Mucosa of rectum (tissue), 2 donors: ENCODE data around the gene UBE3A.
"Not testable (repeated sequence)": the region's sequence is repeated elsewhere in the genome, so short reads cannot be mapped to it uniquely, and the experiment has no call there.

Experiments
- H3K27ac ChIP-seq, 2 donors: one replicate each; pipeline ENCODE4 v1.7.0; 2013; ENCODE audit warnings: inconsistent platforms in 2 of 2, low read depth in 2 of 2, low read length in 2 of 2
- H3K27me3 ChIP-seq, 2 donors: one replicate each; pipeline ENCODE4 v1.7.0; 2013; ENCODE audit warnings: low read length in 2 of 2; ENCODE audit not compliant: control insufficient read depth in 2 of 2, insufficient read depth in 2 of 2
- H3K36me3 ChIP-seq, 2 donors: one replicate each; pipeline ENCODE4 v1.7.0; 2013; ENCODE audit warnings: low read length in 2 of 2; ENCODE audit not compliant: control insufficient read depth in 2 of 2, insufficient read depth in 2 of 2
- H3K4me1 ChIP-seq, 2 donors: one replicate each; pipeline ENCODE4 v1.7.0; 2013; ENCODE audit warnings: low read length in 2 of 2, mild to moderate bottlenecking in 1 of 2; ENCODE audit not compliant: control insufficient read depth in 2 of 2, insufficient read depth in 2 of 2
- H3K4me3 ChIP-seq, 2 donors: one replicate each; pipeline ENCODE4 v1.7.0; 2013; ENCODE audit warnings: low read length in 2 of 2
- H3K9ac ChIP-seq, 2 donors: one replicate each; pipeline ENCODE4 v1.7.0; 2013; ENCODE audit warnings: low read length in 2 of 2, low read depth in 1 of 2, mild to moderate bottlenecking in 1 of 2
- H3K9me3 ChIP-seq, 2 donors: one replicate each; pipeline ENCODE4 v1.7.0; 2013; ENCODE audit warnings: low read length in 2 of 2; ENCODE audit not compliant: control insufficient read depth in 2 of 2
- donor health status: healthy.
- donor health status: Normal muscosa, but diverticular disease.

UBE3A gene

DNA sequence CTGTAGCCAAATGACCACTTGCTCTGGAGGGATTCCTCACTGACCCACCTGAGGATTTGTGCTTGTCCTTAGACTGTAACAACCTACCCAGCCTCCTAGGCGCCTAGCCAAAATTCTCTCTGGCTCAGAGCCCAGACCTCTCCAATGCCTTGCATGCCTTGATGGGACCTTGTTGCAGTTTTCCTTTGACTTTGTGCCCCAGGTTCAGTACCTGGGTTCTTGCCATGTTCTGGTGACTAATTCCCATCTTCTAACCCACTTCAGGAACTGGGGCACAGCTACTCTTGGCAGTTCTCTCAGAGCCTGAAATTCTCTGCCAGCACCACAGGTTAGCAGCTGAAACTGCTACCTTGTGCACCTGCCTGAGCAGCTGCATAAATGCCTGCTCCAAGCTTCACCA, 27.0 kb upstream of the UBE3A start:
- no peaks in the 10 kb centered on the region for H3K27me3 ChIP-seq
- no peak overlapping the region for H3K9ac ChIP-seq
- peaks cover 0 to 3% of the 10 kb centered on the region in 2 donors for H3K9me3 ChIP-seq
- H3K4me3 ChIP-seq, result no peak overlapping the region
- no peak overlapping the region for H3K27ac ChIP-seq
- H3K36me3 ChIP-seq, result no peaks in the 10 kb centered on the region
- H3K4me1 ChIP-seq, result no peaks in the 10 kb centered on the region

DNA sequence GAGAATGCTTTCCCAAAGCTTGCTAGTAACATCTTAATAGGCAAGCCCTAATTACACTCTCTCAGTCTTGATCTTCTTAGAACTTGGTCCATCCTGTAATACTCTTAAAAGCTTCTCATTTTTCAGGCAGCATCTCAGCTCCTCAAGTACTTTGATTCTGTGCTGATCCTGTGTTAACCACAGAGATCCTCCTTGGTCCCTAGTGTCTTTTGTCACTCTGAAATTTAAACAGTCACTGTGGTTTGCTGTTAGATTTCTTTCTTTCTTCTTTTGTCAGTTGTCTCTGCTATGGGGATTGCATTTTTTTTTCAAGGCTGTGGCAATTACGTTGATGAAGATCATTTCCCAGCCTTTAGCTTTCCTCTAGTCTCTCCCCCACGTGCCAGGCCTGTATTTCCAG, 26.0 kb upstream of the UBE3A start:
- H3K9ac ChIP-seq, result no peak overlapping the region
- no peak overlapping the region for H3K27ac ChIP-seq
- H3K4me3 ChIP-seq, result no peak overlapping the region
- H3K9me3 ChIP-seq, result peaks cover 0 to 3% of the 10 kb centered on the region in 2 donors
- H3K36me3 ChIP-seq, result no peaks in the 10 kb centered on the region
- H3K4me1 ChIP-seq, result no peaks in the 10 kb centered on the region
- H3K27me3 ChIP-seq, result no peaks in the 10 kb centered on the region

DNA sequence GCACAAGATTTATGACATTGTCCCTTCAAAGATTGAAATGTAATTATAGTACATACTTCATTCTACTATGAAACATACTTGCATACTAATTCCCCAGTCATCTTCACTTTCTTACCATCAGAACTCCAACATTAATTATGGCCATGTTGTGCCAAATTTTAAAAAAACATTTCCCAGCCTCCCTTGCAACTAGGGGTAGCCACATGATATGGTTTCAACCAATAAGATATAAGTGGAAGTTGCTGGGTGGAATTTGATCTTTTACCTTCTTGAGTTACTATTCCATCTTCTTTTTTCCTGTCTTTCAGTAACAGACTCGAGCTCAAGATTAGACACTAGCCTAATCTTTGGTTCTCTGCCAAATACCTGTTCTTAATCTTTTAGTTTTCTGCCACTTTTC, 25.6 kb upstream of the UBE3A start:
- H3K9ac ChIP-seq, result no peak overlapping the region
- H3K36me3 ChIP-seq, result no peaks in the 10 kb centered on the region
- H3K9me3 ChIP-seq, result peaks cover 0 to 3% of the 10 kb centered on the region in 2 donors
- no peak overlapping the region for H3K27ac ChIP-seq
- no peaks in the 10 kb centered on the region for H3K4me1 ChIP-seq
- no peak overlapping the region for H3K4me3 ChIP-seq
- no peaks in the 10 kb centered on the region for H3K27me3 ChIP-seq

DNA sequence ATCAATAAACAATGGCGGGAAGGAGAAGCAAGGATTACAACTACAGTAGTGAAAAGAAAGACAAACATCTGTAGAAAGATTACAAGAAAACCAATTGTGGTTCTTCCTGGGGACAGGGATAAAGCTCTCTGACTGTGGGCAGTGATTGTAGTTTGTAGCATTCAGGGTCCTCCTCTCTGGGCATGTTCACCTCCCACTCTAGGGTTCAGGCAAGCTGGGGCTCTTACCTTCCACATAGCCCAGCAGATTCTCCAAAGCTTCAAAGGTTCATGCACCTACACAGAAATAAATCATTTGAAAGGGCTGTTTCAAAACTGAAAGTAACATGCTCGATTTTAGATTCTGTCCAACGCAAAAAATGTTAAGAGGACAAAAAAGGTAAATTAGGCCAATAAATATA, 17.4 kb upstream of the UBE3A start:
- Histone ChIP-seq H3K4me1 (no peaks in the 10 kb centered on the region), H3K4me3 (no peak overlapping the region), H3K36me3 (no peaks in the 10 kb centered on the region), H3K27me3 (no peaks in the 10 kb centered on the region), H3K9ac (no peak overlapping the region), H3K9me3 (no peaks in the 10 kb centered on the region), H3K27ac (no peak overlapping the region)

DNA sequence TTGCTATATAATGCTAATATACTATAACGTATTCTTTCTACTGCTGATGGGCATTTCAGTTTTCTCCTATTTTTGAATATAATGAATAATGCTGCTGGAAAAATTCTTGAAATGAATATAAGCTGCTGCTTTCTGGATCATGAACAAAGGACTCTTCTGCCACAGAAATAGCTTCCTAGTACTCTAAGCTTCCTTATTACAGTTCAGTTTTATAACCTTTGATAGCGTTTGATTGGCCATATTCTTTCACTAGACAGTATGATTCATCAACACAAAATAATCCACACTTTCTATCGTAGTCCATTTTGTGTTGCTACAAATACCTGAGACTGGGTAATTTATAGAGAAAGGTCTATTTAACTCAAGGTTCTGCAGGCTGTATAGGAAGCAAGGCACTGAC, 16.4 kb upstream of the UBE3A start:
- H3K9me3 ChIP-seq, result no peaks in the 10 kb centered on the region
- H3K4me3 ChIP-seq, result no peak overlapping the region
- H3K4me1 ChIP-seq, result no peaks in the 10 kb centered on the region
- H3K36me3 ChIP-seq, result no peaks in the 10 kb centered on the region
- H3K27ac ChIP-seq, result no peak overlapping the region
- H3K9ac ChIP-seq, result no peak overlapping the region
- H3K27me3 ChIP-seq, result no peaks in the 10 kb centered on the region

DNA sequence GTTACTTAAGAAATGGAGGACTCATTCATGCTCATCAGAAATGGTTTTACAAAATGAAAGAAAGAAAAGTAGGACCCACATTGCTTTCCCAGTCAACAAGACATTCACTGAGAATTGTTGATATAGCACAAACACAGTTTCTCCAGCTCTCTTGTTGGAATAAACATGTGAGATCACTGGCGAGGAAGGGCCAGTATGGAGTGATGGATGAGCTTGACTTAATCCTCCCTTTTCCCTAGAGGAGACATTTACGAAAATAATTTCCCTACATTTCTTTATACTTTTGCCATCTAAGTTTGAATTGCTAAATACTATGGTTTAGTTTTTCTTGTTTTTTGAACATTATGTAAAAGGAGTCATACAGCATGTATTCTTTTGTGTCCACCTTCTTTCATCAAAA, 15.9 kb upstream of the UBE3A start:
- Histone ChIP-seq H3K9me3 (no peaks in the 10 kb centered on the region), H3K4me3 (no peak overlapping the region), H3K4me1 (no peaks in the 10 kb centered on the region), H3K36me3 (no peaks in the 10 kb centered on the region), H3K9ac (no peak overlapping the region), H3K27ac (no peak overlapping the region), H3K27me3 (no peaks in the 10 kb centered on the region)

DNA sequence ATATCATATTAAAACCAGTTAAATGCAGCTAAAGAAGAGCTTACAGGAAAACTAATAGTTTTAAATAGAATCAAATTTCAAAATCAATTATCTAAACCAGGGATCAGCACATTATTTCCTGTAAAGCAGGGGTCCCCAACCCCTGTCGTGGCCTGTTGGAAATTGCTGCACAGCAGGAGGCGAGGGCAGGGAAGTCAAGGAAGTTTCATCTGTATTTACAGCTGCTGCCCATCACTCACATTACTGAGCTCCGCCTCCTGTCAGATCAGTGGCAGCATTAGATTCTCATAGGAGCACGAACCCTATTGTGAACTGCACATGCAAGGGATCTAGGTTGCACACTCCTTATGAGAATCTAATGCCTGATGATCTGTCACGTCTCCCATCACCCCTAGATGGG, 14.4 kb upstream of the UBE3A start:
- H3K4me1 ChIP-seq, H3K36me3 ChIP-seq, H3K27me3 ChIP-seq, H3K9me3 ChIP-seq, H3K9ac ChIP-seq, H3K4me3 ChIP-seq, H3K27ac ChIP-seq: not testable (repeated sequence)

DNA sequence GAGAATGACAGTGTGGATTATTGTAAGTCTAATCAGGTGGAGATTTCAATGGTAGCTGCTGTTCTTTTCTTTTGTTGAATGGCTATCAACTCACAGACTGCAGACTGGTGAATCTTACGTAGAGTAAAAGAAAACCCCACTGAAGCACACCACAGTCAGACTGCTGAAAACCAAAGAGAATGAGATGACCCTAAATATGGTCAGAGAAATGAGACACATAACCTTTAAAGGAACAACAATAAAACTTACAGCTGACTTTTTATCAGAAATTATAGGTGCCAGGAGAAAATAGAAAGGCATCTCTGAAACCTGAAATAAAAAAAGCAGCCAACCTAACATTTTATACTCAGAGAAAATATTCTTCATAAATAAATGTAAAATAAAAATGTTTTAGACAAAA, 12.7 kb upstream of the UBE3A start:
- Histone ChIP-seq H3K27me3 (no peaks in the 10 kb centered on the region), H3K27ac (no peak overlapping the region), H3K4me3 (no peak overlapping the region), H3K9ac (no peak overlapping the region), H3K36me3 (no peaks in the 10 kb centered on the region), H3K4me1 (no peaks in the 10 kb centered on the region), H3K9me3 (no peaks in the 10 kb centered on the region)

DNA sequence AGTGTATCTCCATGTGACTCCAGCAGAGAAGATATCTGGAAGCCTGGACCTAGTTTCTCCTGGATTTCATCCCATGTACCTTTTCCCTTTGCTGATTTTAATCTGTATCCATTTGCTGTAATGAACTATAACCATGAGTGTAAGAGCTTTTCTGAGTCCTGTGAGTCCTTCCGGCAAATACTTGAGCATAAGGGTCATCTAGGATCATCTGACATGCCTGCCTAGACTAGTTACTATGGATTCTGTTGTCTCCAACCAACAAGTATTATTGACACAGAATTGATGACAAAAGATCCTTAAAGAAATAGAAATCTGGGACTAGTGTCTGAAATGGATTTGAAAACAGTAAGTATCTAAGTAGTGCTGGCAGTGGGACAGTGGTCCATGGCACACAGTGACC, 11.3 kb upstream of the UBE3A start:
- Histone ChIP-seq H3K27ac (no peak overlapping the region), H3K4me3 (no peak overlapping the region), H3K27me3 (no peaks in the 10 kb centered on the region), H3K9ac (no peak overlapping the region), H3K4me1 (no peaks in the 10 kb centered on the region), H3K9me3 (no peaks in the 10 kb centered on the region), H3K36me3 (no peaks in the 10 kb centered on the region)

DNA sequence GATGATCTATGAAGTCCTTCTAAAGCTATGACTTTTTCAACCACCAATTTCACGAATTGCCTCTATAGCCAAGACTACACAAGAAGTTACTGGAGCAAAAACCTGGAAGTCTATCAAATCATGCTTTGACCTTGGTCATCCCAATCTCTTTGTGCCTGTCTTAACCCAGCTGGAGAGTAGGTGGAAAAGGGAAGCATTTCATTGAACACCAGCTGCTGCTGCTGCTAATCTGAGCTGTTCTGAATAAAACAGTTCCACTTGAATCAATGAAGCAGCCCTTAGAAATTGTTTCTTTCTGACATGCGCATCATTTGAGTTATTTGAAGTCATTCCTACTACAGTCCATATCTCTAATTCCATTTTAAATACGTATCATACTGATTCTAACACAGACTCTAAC, 7.3 kb upstream of the UBE3A start:
- H3K27ac ChIP-seq, result no peak overlapping the region
- H3K9me3 ChIP-seq, result no peaks in the 10 kb centered on the region
- no peak overlapping the region for H3K4me3 ChIP-seq
- no peaks in the 10 kb centered on the region for H3K36me3 ChIP-seq
- no peaks in the 10 kb centered on the region for H3K27me3 ChIP-seq
- H3K9ac ChIP-seq, result no peak overlapping the region
- no peaks in the 10 kb centered on the region for H3K4me1 ChIP-seq

DNA sequence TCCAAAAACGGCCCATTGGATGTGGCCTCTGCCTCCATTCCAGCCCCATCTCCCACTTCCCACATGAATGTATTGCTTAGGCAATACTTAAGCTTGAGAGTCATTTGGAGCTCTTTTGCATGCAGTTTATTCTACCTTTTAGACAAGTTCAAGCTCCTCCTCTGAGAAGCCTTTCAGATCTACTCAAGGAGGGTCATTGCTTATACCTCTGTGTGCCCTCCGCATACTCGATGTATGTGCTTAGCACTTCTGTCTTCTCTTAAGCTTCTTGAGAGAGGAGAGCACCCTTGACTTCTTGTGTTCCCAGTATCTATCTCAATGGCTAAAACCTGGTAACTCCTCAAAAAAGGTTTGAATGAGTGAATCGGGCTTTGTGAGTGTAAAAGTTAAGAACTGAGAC, 6.6 kb upstream of the UBE3A start:
- no peaks in the 10 kb centered on the region for H3K27me3 ChIP-seq
- no peak overlapping the region for H3K27ac ChIP-seq
- no peaks in the 10 kb centered on the region for H3K9me3 ChIP-seq
- H3K9ac ChIP-seq, result no peak overlapping the region
- H3K36me3 ChIP-seq, result no peaks in the 10 kb centered on the region
- H3K4me1 ChIP-seq, result no peaks in the 10 kb centered on the region
- H3K4me3 ChIP-seq, result no peak overlapping the region
